Thyroid gland (tissue), 4 donors: Measurements from ENCODE around the gene ANKRD17. TPM values are rescaled to one million over a fixed set of nuclear protein-coding genes. Genes with fewer than 3 reads are reported as not detected.
"Not testable (repeated sequence)": the region's sequence is repeated elsewhere in the genome, so short reads cannot be mapped to it uniquely, and the experiment has no call there.

Source experiments
- DNase-seq, 2 donors: peaks; one replicate each; pipeline ENCODE4 v3.0.0-alpha.2; 2019
- H3K27ac ChIP-seq, 3 donors: fragments of 200-600 bp; sonication (generic); 1 replicate in 2 of 3; 2 replicates in 1 of 3; pipeline ENCODE4 v1.5.1; 2016 to 2019; ENCODE audit warnings: mild to moderate bottlenecking in 1 of 3, moderate library complexity in 1 of 3
- H3K27me3 ChIP-seq: fragments of 200-600 bp; sonication (generic); one replicate; pipeline ENCODE4 v1.5.1; 2019
- H3K36me3 ChIP-seq, 2 donors: fragments of 200-600 bp; sonication (generic); one replicate each; pipeline ENCODE4 v1.5.1; 2016 to 2019
- H3K4me1 ChIP-seq, 2 donors: fragments of 200-600 bp; sonication (generic); one replicate each; pipeline ENCODE4 v1.5.1; 2017 to 2019
- H3K4me3 ChIP-seq, 3 donors: fragments of 200-600 bp; sonication (generic); replicated peaks in 1 of 3; 1 replicate in 2 of 3; 2 replicates in 1 of 3; pipeline ENCODE4 v1.5.1; 2016; ENCODE audit warnings: mild to moderate bottlenecking in 1 of 3
- H3K9me3 ChIP-seq: fragments of 200-600 bp; sonication (generic); one replicate; pipeline ENCODE4 v1.5.1; 2017
- POLR2A ChIP-seq, 2 donors: fragments of 450-650 bp; IDR thresholded peaks; one replicate each; pipeline ENCODE4 v1.6.1; 2017; ENCODE audit warnings: antibody characterized with exemption in 2 of 2, mild to moderate bottlenecking in 2 of 2, moderate library complexity in 1 of 2
- WGBS, 2 donors: methylation state at CpG; one replicate each; pipeline ENCODE4 v1.1.5; 2017; 5-methylcytosine and 5-hydroxymethylcytosine counted together
- intact Hi-C: fragments of 100-400 bp; cut with DNase I; formaldehyde crosslinking; loops from one replicate; pipeline ENCODE4 v1.15.1; 2023
- total RNA-seq, 4 donors: library from RNA; depleted of rRNA; stranded (reverse); fragments of >200 nt; gene quantifications; one replicate each; pipeline ENCODE4 v1.2.3, GENCODE V29; 2016
- TF ChIP-seq, protein P1 (sequence below), 6 experiments: fragments of 200-600 bp in 3 of 6; fragments of 450-650 bp in 3 of 6; sonication (generic) in 3 of 6; IDR thresholded peaks; one replicate each; pipeline ENCODE4 v1.5.1; 2016 to 2019; ENCODE audit warnings: antibody characterized with exemption in 6 of 6, mild to moderate bottlenecking in 2 of 6, inconsistent platforms in 1 of 6, moderate library complexity in 1 of 6

Gene ANKRD17
- total RNA-seq, 4 donors from 2014 or later, result 46.8 to 74.6 (median 64.2) TPM

DNA sequence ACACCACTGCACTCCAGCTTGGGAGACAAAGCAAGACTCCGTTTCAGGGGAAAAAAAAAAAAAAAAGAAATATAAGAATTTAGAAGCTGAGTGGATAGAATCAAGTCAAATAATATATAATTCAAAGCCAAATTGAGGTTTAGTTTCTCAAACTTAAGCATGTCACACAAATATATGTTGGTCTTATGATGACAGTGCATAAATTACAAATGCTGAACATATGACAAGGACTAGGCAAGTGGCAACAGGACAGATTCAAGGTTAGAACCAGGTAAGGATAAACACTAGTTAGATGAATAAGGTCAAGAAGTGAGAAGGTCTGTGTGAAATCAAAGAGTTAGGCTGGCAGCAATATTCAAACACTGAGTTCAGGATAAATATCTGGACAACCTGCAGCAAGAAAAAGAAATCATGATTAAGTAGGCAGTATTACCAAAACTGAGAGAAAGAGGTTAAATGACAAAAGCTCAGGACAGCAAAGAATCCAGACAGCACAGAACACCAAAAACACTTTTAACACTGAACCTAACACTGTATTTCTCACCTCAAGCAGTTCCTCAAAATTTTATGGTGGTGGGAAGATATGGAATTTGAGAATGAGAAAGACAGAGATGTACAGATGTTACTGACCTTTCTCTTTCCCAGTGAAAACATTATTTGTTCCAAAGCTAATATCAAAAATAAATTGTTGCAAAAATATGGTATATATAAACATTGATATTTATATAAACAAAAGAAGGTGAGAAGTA, 45.4 kb downstream of the ANKRD17 start:
- 89 to 96% methylated on average over 1 of the region's 1 CpG for WGBS, 2 donors

DNA sequence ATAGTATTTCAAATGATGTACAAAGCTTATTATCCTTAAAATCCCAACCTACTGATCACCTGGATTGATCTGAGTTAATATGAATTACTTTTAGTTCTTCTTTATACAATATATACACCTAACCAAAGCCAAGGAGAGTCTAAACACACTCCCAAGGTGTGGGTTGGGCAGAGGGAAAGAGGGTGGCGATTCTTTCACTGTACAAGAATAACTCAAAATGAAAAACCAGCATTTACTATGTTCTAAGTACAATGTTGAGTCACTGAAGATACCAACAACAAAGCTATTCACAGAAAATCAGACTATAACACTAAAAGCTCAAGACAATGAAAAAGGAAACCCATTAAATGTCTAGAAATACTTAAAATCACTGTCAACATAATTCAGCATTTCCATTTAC, 46.6 kb downstream of the ANKRD17 start:
- Histone ChIP-seq H3K27ac (no peak overlapping the region), H3K4me3 (no peak overlapping the region), H3K27me3 (no peaks in the 10 kb centered on the region), H3K36me3 (peaks cover 0 to 4% of the 10 kb centered on the region in 2 donors), H3K9me3 (no peaks in the 10 kb centered on the region), H3K4me1 (no peaks in the 10 kb centered on the region)
- TF ChIP-seq, protein P1, sequence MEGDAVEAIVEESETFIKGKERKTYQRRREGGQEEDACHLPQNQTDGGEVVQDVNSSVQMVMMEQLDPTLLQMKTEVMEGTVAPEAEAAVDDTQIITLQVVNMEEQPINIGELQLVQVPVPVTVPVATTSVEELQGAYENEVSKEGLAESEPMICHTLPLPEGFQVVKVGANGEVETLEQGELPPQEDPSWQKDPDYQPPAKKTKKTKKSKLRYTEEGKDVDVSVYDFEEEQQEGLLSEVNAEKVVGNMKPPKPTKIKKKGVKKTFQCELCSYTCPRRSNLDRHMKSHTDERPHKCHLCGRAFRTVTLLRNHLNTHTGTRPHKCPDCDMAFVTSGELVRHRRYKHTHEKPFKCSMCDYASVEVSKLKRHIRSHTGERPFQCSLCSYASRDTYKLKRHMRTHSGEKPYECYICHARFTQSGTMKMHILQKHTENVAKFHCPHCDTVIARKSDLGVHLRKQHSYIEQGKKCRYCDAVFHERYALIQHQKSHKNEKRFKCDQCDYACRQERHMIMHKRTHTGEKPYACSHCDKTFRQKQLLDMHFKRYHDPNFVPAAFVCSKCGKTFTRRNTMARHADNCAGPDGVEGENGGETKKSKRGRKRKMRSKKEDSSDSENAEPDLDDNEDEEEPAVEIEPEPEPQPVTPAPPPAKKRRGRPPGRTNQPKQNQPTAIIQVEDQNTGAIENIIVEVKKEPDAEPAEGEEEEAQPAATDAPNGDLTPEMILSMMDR (IDR thresholded peaks at IDR 0.05), result no peak
- no peak for TF ChIP-seq POLR2A (IDR thresholded peaks at IDR 0.05)
- no peak for DNase-seq
- WGBS, 2 donors, result 91 to 92% methylated on average over 1 of the region's 1 CpG
- intact Hi-C loops, result no loop called here

More for the DNA sequence above, 45.4 kb downstream of the ANKRD17 start:
- Histone ChIP-seq H3K4me3 (no peak overlapping the region), H3K4me1 (no peaks in the 10 kb centered on the region), H3K9me3 (no peaks in the 10 kb centered on the region), H3K27me3 (no peaks in the 10 kb centered on the region), H3K27ac (no peak overlapping the region), H3K36me3 (peaks cover 0 to 4% of the 10 kb centered on the region in 2 donors)
- no peak for DNase-seq
- intact Hi-C loops, result no loop called here
- TF ChIP-seq, protein P1 (IDR thresholded peaks at IDR 0.05), result no peak
- no peak for TF ChIP-seq POLR2A (IDR thresholded peaks at IDR 0.05)

DNA sequence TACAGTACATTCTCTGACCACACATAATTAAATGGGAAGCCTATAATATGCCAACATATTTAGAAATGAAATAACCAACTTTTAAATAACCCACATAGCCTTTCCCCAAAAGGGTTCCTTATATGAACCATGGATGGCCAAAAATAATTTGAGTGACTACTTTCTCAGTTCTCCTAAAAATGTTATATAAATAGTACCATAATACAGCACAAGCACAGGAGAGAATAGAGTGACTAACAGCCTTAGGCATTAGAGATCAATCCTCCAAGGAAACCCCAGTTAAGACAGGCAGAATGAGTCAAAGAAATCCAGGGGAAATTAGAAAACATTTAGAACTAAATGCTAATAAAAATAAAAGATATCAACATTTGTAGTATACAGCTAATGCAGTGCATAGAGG, 50.2 kb downstream of the ANKRD17 start:
- Histone ChIP-seq H3K9me3 (no peaks in the 10 kb centered on the region), H3K4me1 (no peaks in the 10 kb centered on the region), H3K4me3 (no peak overlapping the region), H3K27me3 (no peaks in the 10 kb centered on the region), H3K27ac (no peak overlapping the region), H3K36me3 (no peaks in the 10 kb centered on the region)
- no peak for DNase-seq
- TF ChIP-seq POLR2A (IDR thresholded peaks at IDR 0.05), result no peak
- intact Hi-C loops, result no loop called here

DNA sequence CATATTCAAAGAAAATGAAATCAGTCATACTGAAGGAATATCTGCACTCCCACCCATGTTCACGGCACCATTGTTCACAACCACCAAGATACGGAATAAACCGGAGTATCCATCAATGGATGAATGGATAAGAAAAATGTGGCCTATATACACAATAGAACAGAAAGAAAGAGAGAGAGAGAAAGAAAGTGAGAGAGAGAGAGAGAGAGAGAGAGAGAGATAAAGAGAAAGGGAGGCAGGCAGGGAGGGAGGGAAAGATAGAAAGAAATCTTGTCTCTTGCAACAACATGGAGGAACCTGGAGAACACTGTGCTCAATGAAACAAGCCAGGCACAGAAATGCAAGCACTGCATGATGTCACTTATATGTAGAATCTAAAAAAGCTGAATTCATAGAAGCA, 52.4 kb downstream of the ANKRD17 start:
- TF ChIP-seq, protein P1 (IDR thresholded peaks at IDR 0.05), result no peak
- TF ChIP-seq POLR2A (IDR thresholded peaks at IDR 0.05), result no peak
- H3K4me3 ChIP-seq, result no peak overlapping the region
- no peak for DNase-seq
- intact Hi-C loops, result no loop called here
- no peaks in the 10 kb centered on the region for H3K9me3 ChIP-seq
- 95 to 96% methylated on average over 3 of the region's 3 CpGs for WGBS, 2 donors
- H3K4me1 ChIP-seq, result no peaks in the 10 kb centered on the region
- no peak overlapping the region for H3K27ac ChIP-seq
- no peaks in the 10 kb centered on the region for H3K36me3 ChIP-seq
- no peaks in the 10 kb centered on the region for H3K27me3 ChIP-seq

DNA sequence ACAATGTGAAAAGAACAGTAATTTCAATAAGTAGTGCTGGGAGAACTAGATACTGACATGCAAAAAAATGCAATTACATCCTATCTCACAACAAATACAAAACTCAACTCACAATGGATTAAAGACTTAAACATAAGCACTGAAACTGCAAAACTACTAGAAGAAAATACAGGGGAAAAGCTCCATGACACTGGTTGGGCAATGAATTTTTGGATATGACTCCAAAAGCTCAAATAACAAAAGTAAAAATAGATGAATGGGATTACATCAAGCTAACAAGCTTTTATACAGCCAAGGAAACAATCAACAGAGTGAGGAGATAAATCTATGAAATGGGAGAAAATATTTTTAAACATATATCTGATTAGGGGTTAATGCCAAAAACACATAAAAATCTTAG, 53.1 kb downstream of the ANKRD17 start:
- TF ChIP-seq, protein P1 (IDR thresholded peaks at IDR 0.05), result no peak
- TF ChIP-seq POLR2A (IDR thresholded peaks at IDR 0.05), result no peak
- Histone ChIP-seq H3K4me3 (no peak overlapping the region), H3K4me1 (peaks cover 1 to 3% of the 10 kb centered on the region in 2 donors), H3K27ac (no peak overlapping the region), H3K9me3 (no peaks in the 10 kb centered on the region), H3K36me3 (no peaks in the 10 kb centered on the region), H3K27me3 (no peaks in the 10 kb centered on the region)
- intact Hi-C loops, result no loop called here
- no peak for DNase-seq

DNA sequence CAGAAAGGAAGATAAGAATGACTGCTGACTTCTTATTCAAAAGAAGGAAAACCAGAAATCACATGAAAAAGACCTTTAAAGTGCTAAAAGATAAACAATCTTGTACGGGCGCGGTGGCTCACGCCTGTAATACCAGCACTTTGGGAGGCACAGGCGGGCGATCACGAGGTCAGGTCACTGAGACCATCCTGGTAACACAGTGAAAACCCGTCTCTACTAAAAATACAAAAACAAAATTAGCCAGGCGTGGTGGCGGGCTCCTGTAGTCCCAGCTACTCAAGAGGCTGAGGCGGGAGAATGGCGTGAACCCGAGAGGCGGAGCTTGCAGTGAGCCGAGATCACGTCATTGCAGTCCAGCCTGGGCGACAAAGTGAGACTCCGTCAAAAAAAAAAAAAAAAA, 54.6 kb downstream of the ANKRD17 start:
- intact Hi-C loops, H3K36me3 ChIP-seq, H3K27ac ChIP-seq, H3K4me3 ChIP-seq, DNase-seq, H3K27me3 ChIP-seq, H3K9me3 ChIP-seq: not testable (repeated sequence)
- H3K4me1 ChIP-seq, result peaks cover 10% of the 10 kb centered on the region in 2 donors
- 97% methylated on average over 18 of the region's 18 CpGs for whole genome bisulfite sequencing, 2 donors
